ENCODE results near the gene TBC1D22A.
"Not testable (repeated sequence)": the region's sequence is repeated elsewhere in the genome, so short reads cannot be mapped to it uniquely, and the experiment has no call there.

Gene TBC1D22A

DNA sequence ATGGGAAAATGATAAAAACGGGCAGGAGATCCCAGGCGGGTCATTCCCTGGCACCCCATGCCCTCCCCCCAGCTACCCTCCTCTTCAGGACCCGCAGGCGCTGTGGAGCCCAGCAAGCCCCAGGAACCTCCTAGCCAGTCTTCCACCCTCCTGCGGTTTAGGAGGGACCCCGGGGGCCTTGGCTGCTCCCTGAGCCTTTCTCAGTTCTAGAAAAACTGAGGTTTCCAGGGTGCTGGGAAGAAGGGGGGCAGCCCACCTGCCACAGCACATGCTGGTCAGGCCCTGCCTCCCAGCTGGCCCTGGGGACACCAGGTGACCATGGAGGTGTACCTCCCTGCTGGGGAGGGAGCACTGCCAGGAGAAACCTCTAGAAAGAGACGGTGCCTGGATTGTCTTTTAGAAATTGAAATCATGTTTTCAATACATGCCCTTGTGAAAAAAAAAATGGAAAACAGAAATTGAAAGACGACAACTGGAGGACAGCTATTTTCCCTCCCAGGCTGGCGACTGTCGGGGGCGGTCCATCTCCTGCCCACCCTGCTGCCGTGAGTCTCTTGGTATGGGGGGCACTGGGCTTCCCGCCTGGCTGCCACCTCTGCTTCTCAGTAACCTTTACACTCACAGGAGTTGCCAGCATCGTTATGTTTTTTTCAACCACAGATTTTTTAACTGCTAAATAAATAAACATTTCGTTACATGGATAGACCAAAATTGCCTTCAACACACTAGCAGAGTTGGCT, 398.5 kb downstream of the TBC1D22A start:
- DNase-seq (ENCODE audit: low read depth in 1 of 2, low spot score in 1 of 2): no peak

DNA sequence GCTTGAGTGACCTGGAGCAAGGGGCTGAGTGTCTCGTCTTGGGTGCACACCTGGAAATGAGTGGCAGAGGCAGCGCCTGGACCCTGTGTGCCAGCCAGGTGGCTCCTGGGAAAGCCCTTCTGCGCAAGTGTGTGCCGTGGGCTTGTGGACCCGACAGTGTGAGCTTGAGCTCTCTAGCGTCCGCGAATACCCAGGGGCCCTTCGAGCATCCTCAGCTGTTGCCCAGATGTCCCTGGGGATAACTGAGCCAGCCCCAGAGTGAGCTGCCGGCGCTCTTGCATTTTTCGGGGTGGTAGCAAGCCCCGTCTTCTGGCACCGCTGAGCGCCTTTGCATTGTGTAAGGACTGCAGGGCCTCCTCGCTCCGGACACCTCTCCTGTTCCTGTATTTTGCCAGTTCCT, 399.2 kb downstream of the TBC1D22A start:
- no peak for DNase-seq (ENCODE audit: low read depth in 1 of 2, low spot score in 1 of 2)

DNA sequence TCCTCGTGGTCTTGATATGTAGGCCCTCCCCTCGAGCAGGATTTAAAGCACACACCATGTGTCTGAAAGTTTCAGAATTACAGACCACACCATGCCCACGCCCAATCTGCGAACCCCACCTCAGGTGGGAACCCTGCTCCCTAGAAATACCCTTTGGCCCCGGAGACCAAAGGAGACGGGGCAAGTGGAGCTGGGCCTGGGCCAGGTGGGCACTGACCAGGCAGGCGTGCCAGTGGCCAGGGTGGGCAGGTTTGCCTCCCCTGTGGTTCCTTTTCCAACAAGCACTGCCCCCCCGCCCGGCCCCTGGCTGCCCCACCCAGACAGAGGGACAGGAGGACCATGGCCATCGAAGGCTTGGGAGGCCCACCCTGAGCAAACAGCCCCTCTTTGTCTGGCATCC, 400.4 kb downstream of the TBC1D22A start:
- no peak for DNase-seq (ENCODE audit: low read depth in 1 of 2, low spot score in 1 of 2)

DNA sequence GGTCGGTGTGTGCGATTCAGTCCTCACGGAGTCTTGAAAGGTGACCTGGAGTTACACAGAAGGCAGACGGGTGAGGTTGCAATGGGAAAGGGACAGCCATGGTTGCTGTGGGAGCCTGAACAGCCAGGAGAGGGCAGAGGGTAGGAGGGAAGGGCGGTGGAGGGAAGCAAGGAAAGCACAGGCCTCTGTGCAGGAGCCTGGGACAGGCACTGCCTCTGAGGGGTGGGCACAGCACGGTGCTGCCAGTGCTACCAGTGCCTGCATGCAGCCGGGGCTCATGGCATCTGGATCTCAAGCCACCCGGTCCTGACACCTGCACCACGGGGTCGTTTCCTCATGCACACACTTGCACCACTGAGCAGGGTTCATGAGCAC, 401.0 kb downstream of the TBC1D22A start:
- DNase-seq (ENCODE audit: low read depth in 1 of 2, low spot score in 1 of 2): no peak

DNA sequence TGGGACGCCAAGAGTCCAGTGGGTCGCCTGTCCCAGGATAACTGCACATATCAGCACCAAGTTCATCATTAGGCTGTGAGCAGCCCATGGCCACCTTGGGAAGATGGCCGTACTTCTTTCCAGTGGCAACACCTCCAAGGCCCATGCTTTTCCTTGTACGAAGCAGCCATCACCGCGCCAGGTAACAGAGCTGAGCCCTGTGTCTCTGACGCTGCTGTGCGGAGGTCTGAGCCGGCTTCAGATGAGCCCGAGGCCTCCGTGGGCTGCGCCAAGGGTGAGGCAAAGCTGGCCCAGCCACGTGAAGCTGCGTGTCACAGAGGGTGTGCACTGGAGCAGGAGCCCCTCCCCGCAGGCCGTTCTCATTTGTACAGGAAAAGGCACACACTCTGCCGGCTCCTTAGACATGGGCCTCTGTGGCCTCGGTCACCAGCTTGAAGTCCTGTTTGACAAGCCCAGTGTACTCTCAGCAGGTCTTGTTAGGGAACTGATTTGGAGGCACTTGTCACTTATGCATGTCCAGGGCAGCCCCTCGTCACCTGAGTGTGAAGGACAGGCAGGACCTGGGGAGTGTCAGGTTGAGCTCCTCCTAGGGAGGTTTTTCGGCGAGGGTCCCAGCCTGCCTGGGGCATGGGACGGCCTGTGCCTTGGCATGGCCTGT, 401.5 kb downstream of the TBC1D22A start:
- DNase-seq (ENCODE audit: low read depth in 1 of 2, low spot score in 1 of 2): no peak

DNA sequence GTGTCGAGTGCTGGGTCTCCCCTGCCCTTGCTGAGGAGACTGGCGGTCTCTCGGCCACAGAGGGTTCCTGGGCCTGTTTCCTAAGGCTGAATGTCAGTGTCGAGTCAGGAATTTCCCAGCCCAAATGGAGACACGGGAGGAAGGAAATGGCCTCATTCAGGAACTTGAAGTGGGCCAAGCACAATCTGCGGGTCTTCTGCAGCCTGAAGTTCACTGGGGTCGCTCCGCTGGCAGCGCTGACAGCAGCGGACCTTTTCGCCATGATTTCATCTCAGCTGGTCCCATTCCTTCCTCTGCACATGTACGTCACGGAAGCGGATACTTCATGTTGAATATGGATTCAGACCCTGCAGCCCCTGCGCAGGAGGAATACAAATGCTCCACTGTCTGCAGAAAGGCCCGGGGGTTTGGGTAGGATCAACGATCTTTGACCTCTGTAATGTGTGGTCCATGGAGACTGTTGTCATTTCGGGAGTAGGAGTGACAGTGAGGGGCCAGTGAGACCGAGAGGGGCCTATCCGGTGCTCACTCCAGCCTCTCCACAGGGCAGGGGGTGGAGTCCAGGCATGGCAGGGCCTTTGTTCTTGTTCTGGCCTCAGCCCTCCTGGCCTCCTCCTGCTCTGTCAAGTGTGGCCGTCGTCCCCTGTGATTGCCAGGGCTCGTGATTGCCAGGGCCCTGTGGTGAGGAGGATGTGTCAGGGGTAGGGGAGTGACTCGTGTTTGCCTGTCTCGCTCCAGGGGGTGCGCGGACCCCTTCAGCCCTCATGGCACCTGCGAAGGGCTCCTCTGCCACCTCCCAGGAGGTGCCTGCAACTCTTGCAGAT, 402.3 kb downstream of the TBC1D22A start:
- DNase-seq (ENCODE audit: low read depth in 1 of 2, low spot score in 1 of 2): no peak

DNA sequence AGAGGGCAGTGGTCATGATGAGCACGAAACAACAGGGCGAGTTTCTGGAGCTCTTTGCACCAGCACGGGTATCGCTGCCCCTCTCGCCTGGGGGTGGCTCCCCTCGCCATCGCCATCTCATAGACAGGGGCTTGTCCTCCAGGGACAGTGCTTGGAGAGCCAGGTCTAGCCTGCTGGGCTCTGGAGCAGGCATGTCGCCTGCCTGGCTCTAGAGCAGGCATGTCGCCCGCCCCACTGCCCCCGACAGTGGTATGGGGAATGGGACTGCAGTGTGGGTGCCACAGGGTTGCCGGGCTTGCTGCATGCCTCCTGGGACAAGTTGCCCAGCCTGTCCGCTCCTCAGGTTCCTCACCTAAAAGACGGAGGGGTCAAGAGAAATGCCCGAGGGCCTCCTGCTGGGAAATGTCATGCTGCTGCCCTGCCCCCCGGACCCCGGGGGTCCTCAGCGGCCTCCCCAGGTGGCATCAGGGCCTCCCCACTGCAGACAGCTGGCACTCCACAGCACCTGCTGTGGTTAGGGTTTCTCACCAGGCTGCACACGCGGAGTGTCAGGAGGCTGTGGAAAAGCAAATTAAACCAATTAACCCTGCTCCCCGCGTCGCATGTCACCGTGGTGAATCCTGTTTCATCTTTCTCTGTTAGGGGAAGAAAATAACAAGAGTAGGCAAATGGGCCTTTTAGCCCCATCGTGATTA, 403.0 kb downstream of the TBC1D22A start:
- no peak for DNase-seq (ENCODE audit: low read depth in 1 of 2, low spot score in 1 of 2)

DNA sequence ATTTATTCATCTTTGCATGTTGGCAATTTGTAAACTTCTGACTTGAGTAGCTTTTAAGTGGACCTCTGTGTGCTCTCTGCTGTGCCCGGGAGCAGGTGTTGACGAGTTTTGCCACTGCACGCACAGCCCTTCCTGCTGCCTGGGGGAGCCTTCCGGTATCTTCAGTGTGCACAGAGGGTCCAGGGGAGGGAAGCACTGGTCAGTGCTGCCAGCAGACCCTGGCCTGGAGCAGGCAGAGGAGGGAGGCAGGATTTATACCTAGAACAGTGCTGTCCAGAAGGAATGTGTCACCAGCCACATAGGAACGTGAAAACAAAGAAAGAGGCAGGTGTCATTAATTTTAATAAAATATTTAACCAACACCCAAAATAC, 403.6 kb downstream of the TBC1D22A start:
- DNase-seq (ENCODE audit: low read depth in 1 of 2, low spot score in 1 of 2): no peak

DNA sequence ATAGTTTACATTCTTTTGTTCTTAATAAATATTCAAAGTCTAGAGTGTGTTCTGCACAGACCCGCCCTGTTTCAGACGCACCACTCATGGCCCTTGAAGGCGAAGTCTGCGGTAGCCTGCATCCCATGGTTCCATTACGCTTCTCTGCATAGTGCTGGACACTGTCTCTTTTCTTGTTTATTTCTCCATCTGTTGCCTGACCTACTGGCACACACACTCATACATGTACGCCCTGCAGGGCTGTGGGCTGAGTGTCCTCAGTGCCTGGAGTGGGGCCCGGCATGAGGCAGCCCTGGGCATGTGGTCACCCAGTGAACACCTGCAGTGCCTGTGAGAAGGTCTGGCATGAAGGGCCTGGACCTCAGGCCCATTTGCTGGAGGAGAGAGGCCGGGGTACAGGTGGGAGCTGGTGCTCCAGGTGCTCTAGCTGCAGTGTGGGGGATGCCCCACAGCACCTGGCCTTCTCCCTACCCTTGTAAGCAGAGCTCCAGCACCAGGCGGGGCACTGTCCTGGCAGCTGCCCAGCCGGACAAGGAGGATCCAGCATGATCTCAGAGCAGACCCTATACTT, 404.1 kb downstream of the TBC1D22A start:
- no peak for DNase-seq (ENCODE audit: low read depth in 1 of 2, low spot score in 1 of 2)

DNA sequence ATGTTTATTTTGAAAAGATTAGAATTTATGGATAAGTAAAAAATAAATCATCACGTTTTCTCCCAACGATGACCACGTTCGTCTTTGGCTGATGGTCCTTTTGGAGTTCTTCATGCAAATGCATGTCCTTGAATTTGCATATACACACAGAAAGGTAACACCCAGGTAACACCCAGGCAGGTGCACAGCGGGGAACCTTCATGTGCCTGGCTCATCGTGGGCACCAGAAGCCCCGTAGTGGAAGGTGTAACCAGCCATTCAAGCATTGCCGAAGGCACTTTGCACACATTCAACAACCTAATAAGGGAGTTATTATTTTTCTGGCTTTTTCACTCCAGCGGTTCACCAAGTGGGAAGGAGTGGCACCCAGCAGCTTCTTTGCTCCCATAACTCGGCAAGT, 404.6 kb downstream of the TBC1D22A start:
- no peak for DNase-seq (ENCODE audit: low read depth in 1 of 2, low spot score in 1 of 2)

DNA sequence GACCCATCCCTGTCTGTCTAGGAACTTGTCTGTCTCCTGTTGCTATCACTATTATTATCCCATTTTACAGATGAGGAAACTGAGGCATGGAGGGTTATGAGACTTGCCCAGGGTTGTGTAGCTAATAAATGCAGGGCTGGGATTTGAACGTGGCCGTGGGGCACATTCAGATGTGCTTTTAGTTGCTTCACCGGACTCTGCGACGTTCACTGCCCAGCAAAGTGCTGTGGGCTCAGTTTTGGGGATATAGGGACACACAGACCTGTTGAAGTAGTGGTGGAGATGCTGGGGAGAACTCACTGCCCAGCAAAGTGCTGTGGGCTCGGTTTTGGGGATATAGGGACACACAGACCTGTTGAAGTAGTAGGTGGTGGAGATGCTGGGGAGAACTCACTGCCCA, 405.5 kb downstream of the TBC1D22A start:
- DNase-seq (ENCODE audit: low read depth in 1 of 2, low spot score in 1 of 2): not testable (repeated sequence)

DNA sequence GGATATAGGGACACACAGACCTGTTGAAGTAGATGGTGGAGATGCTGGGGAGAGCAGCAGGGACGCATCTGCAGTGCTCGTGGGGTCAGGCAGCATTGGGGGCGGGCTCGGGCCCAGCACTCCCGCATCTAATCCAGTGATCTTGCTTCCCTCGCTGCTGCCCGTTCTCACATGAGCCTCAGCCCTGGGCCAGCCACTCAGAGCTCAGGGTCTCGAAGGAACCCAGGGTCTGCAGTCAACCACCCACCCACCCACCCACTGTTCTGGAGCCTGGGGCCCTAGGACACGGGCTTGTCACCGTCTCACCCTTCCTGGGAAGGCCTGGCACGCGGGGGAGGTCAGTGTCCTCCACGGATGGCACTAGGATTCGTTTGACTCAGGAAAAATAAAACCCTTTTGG, 406.0 kb downstream of the TBC1D22A start:
- no peak for DNase-seq (ENCODE audit: low read depth in 1 of 2, low spot score in 1 of 2)

DNA sequence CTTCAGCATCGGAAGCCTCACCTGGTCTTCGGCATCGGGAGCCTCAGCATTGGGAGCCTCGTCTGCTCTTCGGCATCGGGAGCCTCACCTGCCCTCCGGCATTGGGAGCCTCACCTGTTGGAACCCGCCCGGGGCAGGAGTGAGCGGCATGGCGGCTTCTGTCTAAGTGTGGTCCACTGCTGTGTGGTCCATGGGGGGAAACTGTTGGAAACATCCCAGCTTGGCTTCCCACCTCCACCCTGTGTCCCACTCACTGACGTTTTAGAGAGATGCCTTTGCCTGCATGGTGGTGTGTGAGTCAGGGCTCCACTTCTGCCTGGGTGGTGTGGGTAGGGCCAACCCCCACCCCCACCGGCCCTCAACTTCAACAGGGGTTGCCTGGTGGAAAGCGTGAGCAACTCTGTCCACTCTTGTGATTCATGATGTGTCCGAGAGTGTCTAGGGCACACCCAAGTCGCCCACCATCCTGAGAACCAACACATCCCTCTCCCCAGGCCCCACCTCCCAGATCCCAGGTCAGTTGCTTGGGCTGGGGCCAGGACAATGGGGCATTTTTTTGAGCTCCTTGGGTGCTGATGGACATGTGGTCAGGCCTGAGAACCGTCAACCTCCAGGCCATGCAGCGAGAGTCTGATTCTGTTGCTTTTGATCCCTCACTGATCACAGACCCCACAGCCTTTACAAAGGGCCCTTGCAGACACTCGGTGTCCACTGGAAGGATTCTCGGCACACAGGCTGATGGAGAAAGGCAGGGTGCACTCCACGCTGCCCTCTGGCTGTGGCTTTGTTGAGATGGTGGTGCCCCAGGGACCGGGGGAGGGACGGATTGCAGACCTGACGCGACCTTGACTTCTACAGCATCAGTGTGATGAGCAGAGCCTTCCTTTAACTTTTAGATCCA, 406.7 kb downstream of the TBC1D22A start:
- DNase-seq (ENCODE audit: low read depth in 1 of 2, low spot score in 1 of 2): no peak

DNA sequence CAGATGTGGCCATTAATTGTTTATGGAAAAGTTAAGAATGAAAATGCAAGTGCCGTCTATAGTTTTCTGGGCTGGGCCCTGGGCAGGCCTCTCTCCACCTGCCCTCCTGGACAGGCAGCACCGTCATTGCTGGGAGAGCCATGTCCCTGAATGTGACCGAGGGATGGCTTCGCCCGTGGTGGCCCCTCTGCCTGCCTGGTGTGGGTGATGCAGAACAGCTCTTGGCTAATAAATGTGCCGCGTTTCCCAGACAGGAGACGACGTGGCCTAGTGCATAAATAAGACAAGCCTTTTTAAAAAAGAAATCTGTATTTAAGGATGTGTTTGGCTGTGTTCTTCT, 407.3 kb downstream of the TBC1D22A start:
- DNase-seq (ENCODE audit: low read depth in 1 of 2, low spot score in 1 of 2): no peak

DNA sequence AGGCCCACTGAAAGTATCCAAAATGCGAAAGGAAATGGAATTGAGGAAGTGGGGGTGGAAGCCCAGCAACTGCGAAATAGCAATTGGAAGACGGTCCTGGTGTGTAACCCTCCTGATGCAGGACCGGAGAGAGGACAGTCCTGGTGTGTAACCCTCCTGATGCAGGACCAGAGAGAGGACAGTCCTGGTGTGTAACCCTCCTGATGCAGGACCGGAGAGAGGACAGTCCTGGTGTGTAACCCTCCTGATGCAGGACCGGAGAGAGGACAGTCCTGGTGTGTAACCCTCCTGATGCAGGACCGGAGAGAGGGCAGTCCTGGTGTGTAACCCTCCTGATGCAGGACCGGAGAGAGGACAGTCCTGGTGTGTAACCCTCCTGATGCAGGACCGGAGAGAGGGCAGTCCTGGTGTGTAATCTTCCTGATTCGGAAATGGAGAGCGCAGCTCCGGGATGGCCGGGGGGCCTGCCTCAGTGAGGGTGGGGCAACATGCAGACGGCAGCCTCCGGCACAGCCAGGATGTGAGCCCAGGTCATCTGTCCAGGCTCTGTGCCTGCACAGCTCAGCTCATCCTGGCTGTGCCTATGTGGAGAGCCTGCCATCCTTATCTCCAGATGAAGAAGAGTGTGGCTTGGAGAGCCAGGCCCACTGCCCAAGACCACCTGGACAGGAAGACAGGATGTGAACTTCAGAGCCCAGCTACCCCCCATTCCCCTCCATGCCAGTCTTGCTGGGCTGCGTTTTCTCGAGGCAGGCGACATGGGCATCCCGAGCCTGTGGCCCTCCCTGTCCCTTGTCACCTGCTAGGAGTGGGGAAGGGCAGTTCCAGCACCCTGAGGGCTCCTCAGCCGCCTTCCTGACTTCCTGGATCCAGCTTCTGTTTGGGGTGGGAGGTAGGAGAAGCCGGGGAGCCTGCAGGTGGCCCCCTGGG, 408.3 kb downstream of the TBC1D22A start:
- DNase-seq (ENCODE audit: low read depth in 1 of 2, low spot score in 1 of 2): not testable (repeated sequence)

DNA sequence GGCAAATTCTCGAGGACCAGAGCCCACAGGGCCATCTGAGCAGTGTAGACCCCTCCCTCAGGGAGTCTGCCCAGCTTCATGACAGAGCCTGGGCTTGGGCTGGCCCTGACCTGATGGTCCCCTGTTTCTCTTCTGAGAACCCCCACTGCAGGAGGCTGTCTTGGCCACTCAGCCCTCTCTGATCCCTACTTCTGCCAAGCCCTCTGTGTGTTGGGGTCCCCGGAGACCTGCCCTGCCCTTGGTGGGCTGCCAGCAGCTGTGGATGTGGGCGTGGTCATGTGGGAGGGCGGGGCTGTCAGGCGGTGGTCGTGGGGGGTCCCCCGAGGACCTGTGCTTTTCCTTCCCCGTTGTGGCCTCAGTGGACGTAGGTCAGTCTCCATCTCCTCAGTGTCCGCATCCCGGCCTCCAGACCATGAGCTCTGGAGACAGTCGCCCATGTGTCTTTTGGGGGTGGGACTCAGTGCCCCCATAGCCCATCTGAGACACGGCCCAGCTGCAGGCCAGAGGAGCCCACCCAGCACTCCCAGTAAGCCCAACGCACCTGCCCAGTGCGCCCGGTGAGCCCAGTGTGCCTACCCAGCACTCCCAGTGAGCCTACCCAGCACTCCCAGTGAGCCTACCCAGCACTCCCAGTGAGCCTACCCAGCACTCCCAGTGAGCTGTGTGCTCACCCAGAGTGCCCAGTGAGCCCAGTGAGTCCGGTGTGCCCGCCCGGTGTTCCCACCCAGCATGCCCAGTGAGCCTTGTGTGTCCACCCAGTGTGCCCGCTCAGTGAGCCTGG, 409.2 kb downstream of the TBC1D22A start:
- no peak for DNase-seq (ENCODE audit: low read depth in 1 of 2, low spot score in 1 of 2)

DNA sequence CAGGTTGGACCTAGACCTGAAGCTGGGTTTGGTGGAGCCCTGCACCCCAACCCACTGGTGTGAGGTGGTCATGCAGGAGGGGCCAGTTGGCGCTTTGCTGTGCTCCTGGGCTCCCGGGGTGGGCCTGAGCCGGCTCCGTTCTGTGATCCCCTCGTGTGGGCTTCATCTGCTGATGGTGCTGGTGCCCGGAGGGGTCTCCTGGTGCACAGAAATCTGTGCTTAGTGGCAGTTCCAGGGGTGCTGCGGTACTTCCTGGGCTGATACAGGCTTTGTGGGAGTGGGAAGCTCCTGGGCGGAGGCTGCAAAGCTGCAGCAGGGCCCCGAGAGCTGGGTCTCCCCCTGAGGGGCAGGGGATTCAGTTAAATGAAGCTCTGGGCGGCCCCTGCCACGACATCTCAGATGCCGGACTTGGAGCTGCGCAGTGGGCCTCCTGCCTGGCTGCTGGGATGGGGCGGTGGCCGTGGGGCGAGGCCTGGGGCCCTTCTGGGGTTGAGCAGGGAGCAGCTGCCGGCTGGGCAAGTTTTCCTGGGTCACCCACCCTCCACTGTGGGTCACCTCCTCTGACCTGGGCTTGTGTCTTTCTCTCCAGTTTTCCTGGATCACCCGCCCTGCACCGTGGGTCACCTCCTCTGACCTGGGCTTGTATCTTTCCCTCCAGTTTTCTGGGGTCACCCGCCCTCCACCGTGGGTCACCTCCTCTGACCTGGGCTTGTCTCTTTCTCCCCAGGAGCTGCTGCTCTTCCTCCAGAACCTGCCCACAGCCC, 410.5 kb downstream of the TBC1D22A start:
- DNase-seq (ENCODE audit: low read depth in 1 of 2, low spot score in 1 of 2): no peak

DNA sequence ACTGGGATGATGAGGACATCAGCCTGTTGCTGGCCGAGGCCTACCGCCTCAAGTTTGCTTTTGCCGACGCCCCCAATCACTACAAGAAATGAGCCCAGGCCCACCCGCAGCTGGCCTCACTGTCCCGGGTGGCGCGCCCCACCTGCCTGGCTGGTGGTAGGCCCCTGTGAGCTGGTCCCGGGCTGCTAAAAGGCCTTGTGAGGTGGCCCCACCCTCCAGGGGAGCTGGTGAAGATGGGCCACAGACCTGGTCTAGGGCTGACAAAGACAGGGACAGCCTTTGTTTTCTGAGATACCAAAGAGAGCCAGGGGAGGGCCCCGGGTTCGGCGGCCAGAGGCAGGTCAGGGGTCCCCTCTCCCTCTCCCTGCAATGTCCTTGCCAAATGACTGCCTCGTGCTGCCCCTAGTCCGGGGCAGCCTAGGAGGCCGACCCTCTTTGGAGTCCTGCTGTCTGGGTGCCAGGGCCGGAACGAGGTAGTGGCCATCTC, 411.1 kb downstream of the TBC1D22A start:
- DNase-seq (ENCODE audit: low read depth in 1 of 2, low spot score in 1 of 2): no peak
